Measurements from ENCODE around the gene DLEC1.

DLEC1 gene

GRCh38 chr3:38110314-38111050, 71.5 kb downstream of the DLEC1 start:
- no peak for DNase-seq

- DNase-seq, result no peak
Measured at GRCh38 chr3:38111201-38111600, 72.2 kb downstream of the DLEC1 start.

- DNase-seq, result no peak
Measured at GRCh38 chr3:38111696-38112377, 72.8 kb downstream of the DLEC1 start.

GRCh38 chr3:38112378-38112761, 73.4 kb downstream of the DLEC1 start:
- no peak for DNase-seq

GRCh38 chr3:38114052-38114874, 75.3 kb downstream of the DLEC1 start:
- no peak for DNase-seq

GRCh38 chr3:38114875-38115644, 76.1 kb downstream of the DLEC1 start:
- DNase-seq, result no peak

GRCh38 chr3:38115645-38116427, 76.8 kb downstream of the DLEC1 start:
- no peak for DNase-seq

- DNase-seq, result no peak
Measured at GRCh38 chr3:38116471-38117162, 77.6 kb downstream of the DLEC1 start.

- DNase-seq, result no peak
Measured at GRCh38 chr3:38117163-38117716, 78.2 kb downstream of the DLEC1 start.

GRCh38 chr3:38117748-38118420, 78.9 kb downstream of the DLEC1 start:
- peak; percentile 77 to 80 for DNase-seq

GRCh38 chr3:38118421-38119247, 79.6 kb downstream of the DLEC1 start:
- no peak for DNase-seq

GRCh38 chr3:38119248-38119544, 80.2 kb downstream of the DLEC1 start:
- no peak for DNase-seq

GRCh38 chr3:38119821-38120692, 81.0 kb downstream of the DLEC1 start:
- DNase-seq, result no peak

- peak in 1 of 2 experiments; percentile 7 for DNase-seq
Measured at GRCh38 chr3:38120693-38121450, 81.9 kb downstream of the DLEC1 start.

GRCh38 chr3:38121451-38121831, 82.4 kb downstream of the DLEC1 start:
- no peak for DNase-seq

- no peak for DNase-seq
Measured at GRCh38 chr3:38121832-38122461, 82.9 kb downstream of the DLEC1 start.

GRCh38 chr3:38122712-38123290, 83.8 kb downstream of the DLEC1 start:
- DNase-seq, result peak in 1 of 2 experiments; percentile 16
